NCI-H2171 treated with DMSO at 0.1 percent for 48 hours (cell line): ENCODE measurements around the gene MROH2B.

Experiments used
- DNase-seq: peaks from one replicate; lab custom pipeline; 2025; lab: John Stamatoyannopoulos, UW

MROH2B gene

DNA sequence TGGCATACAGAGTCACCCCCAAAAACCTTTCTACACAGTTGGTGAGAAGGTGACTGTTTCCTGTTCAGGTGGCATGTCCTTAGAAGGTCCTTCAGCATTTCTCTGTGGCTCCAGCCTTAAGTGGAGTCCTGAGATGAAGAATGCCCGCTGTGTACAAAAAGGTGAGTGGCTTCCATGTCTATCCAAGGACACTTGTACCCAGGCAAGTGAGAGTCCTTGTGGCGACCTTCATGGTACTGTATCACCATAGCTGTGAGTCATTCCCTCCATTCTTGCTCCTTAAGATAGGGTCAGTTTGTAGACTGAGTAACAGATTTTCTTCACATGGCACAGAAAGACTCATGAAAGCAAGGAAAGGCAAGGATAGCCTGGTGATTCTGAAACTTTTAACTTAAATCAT lies 98.7 kb downstream of the MROH2B start:
- DNase-seq: no peak

DNA sequence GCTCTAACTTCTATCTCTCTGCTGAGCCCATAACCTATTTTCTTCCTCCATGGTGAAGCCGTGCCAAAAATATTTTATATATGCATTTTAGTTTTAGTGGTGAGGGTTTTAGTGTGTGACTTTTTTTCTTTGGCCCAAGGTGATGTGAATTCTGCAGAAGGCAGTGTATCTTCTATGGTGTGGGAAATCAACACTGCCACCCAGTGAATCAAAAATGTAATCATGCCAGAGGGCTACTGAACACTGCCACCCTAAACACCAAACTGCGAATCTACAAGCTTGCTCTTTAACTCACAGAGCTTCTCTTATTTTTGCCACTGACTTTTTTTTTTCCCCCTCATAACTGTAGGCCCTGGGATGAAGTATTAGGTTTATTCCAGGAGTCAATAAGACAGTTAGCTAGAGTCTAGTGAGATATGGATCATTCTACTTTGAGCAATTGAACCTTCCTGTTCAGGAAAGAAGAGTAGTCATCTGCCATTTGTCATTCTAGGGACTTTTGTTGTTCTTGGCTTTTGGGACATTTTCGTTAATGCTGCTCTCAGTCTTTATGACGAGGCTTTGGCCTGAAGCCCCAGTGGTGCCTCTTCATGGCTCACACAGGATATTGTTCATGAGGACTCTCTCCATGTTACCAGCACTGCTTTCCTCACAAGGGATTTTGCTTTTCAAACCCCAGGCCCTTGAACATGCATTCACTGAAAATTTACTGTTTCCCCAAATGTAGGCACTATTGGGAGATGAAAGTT lies 108.8 kb downstream of the MROH2B start:
- no peak for DNase-seq

DNA sequence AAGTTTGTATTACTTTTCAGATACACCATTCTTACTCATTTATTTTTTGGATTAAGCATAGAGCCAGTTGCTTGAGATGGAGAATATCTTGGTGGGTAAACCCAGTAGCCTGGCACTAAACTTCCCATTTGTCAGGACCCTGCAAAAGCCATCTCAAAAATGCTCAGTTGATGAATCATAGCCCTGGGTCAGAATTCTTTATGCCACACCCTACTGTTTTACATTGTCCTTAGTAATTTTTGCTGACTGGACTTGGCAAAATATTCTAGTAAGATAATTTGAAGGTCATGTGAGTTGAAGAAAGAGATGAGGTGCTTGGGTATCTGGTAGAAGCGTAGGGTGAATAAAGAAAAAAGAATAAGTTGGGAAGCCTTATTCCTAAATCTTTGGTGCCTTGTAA lies 111.1 kb downstream of the MROH2B start:
- no peak for DNase-seq

DNA sequence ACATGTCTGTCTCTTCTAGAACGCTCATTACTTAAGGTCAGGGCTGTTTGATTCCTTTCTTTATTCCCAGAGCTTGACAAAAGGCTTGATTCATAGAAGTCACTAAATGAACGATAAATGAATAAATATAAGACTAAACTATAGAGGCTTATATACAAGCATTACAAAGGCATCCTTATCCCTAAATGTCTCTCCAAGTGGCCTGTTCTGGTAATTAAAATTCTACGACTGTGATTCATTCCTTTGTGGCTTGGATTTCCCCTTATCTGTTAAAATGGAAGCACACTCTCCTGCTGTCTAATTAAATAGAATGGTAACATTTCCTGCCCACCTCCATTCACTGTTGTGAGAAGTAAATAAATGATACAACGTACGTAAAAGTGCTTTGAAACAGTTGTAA lies 112.3 kb downstream of the MROH2B start:
- no peak for DNase-seq

DNA sequence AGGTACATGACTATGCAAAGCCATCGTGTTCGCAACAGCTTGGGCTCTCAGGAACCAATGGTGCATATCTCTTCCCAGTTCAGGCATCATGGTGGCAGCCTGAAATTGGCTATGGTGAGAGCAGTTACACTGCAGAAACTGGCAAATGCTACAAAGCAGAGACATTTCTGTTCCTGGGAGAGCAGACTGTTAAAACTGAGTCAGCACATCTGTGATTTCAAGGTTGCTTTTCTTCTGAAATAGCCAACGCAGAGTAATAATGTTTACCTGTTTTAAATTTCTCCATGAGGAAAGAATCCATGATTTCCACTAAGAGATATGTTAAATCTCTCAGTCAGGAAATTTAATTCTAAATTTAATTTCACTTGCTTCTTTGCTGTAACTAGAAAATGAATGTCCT lies 114.1 kb downstream of the MROH2B start:
- DNase-seq: no peak

DNA sequence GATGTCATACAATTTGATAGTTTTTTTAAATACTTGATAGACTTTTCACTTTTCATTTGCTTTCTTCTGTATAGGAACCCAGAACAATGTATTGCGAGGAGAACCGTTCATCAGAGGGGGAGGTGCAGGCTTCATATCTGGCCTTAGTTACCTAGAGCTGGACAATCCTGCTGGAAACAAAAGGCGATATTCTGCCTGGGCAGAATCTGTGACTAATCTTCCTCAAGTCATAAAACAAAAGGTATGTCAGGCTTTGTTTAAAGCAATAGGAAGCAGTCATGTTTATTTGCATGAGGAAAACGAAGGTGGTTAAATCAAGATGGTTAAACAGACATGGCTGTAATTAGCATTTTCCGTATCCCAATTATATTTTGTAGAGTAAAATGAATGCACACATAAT lies 115.8 kb downstream of the MROH2B start:
- DNase-seq: no peak
